ENCODE data around the gene HES5. TPM values are rescaled to one million over a fixed set of nuclear protein-coding genes. Genes with fewer than 3 reads are reported as not detected.

HES5 gene
- total and polyA plus RNA-seq, 10 of the 15 experiments (the other 5 are each of a cell fraction or from before 2014, with no cell fraction given) = 0.12 to 0.15 TPM; not detected in 8

DNA sequence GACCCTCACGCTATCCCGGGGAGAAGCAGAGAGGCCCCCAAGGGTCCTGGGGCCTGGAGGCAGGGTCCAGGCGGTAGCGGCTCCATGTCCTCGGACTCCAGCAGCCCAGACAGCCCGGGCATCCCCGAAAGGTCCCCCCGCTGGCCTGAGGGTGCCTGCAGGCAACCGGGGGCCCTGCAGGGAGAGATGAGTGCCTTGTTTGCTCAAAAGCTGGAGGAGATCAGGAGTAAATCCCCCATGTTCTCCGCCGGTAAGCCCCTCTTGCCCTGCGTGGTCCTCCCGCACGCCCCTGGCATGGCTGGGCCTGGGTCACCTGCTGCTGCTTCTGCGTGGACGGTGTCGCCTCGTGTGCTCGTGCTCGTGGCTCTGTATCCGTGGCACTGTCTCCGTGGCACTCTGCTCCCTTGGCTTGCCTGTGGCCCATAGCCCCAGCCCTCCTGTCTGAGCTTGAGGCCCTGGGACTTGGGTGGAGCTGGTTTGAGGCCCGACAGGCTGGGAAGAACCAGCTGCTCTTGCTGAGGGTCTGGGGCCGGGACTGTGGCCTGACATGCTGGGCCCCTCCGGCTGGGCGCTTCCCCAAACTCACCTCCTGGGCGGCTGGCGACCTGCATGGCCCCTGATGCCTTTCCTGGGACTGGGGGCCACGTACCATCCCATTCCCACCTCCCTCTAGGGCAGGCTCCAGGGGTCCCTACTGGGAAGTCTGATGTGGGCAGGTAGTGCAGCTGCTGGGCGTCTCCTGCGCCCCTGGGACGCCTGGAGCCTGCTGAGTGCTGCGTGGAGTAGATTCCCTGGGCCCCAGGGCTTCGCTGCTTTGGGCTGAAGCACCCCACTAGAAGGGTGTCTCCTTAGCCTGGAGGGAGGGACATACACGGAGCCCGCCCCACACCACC is 27.2 kb downstream of the HES5 start:
- DNase-seq (ENCODE audit: low read depth, low spot score) = no peak
- H3K4me2 ChIP-seq (ENCODE audit: control insufficient read depth, insufficient read depth) = no peak overlapping the region
- H4K20me1 ChIP-seq (ENCODE audit: control insufficient read depth, insufficient read depth) = no peaks in the 10 kb centered on the region; the same call in 1 of the 2 replicates
- H3K36me3 ChIP-seq (ENCODE audit: control insufficient read depth in 2 of 2, insufficient read depth in 2 of 2, low read length in 1 of 2) = peaks cover 0 to 6% of the 10 kb centered on the region in 2 experiments; a peak in 2 of 4 replicates
- ChIA-PET POLR2A (no interaction called here), RAD21 (ENCODE audit: unreplicated experiment) (no interaction called here), CTCF (no interaction called here), SMC1A (ENCODE audit: uncharacterized antibody, unreplicated experiment) (no interaction called here)
- no peak overlapping the region for H3K27ac ChIP-seq (ENCODE audit: control insufficient read depth, insufficient read depth)
- no peaks in the 10 kb centered on the region for H3K27me3 ChIP-seq (replicated peaks in 1 of 2; ENCODE audit: control insufficient read depth in 2 of 2, insufficient read depth in 2 of 2, low read length in 1 of 2)
- intact Hi-C loops (cut with micrococcal nuclease; ENCODE audit: unreplicated experiment) = no loop called here
- H3K4me3 ChIP-seq = no peak overlapping the region
- WGBS (ENCODE audit: insufficient coverage, insufficient replicate concordance, low lambda C conversion rate, missing lambda C conversion rate) = 65% methylated on average over 36 of the region's 36 CpGs
- ATAC-seq = no peak
- in situ Hi-C loops (cut with MboI) = no loop called here
- H2AFZ ChIP-seq (ENCODE audit: control insufficient read depth, low read depth, low read length) = no peak overlapping the region
- no TSS peak for BruUV-seq (replicated peaks)
- H3K9me3 ChIP-seq (replicated peaks; ENCODE audit: control insufficient read depth, insufficient read depth, low read length) = no peaks in the 10 kb centered on the region
- no peak overlapping the region for H3K9ac ChIP-seq (ENCODE audit: control insufficient read depth, insufficient read depth, low read length)
- H3K4me1 ChIP-seq (ENCODE audit: control insufficient read depth, insufficient read depth, low read length) = no peaks in the 10 kb centered on the region
- no peaks in the 10 kb centered on the region for H3K79me2 ChIP-seq (ENCODE audit: control insufficient read depth, insufficient read depth, low read length)
- FAIRE-seq = no peak
- TF ChIP-seq NBN (IDR thresholded peaks at IDR 0.05) (no peak), POU2F2 (IDR thresholded peaks at IDR 0.05; ENCODE audit: borderline replicate concordance, low read depth, low read length) (no peak), TARDBP (IDR thresholded peaks at IDR 0.05; ENCODE audit: borderline replicate concordance) (no peak), POLR2AphosphoS2 (IDR thresholded peaks at IDR 0.05; ENCODE audit: low read depth, low read length) (no peak), SMAD1 (IDR thresholded peaks at IDR 0.05; ENCODE audit: low read depth, partially characterized antibody) (no peak), CEBPB (IDR thresholded peaks at IDR 0.05; ENCODE audit: borderline replicate concordance in 1 of 2, low read depth in 2 of 2, low read length in 2 of 2) (no peak), ZNF24 (IDR thresholded peaks at IDR 0.05) (no peak), ATF7 (IDR thresholded peaks at IDR 0.05; ENCODE audit: low read depth) (no peak), KAT2A (conservative IDR thresholded peaks at IDR 0.05; ENCODE audit: control insufficient read depth, low read depth, low read length) (no peak), PML (IDR thresholded peaks at IDR 0.05; ENCODE audit: low read length) (no peak), RCOR1 (conservative IDR thresholded peaks at IDR 0.05; ENCODE audit: low read depth, low read length) (no peak), TCF7 (IDR thresholded peaks at IDR 0.05; ENCODE audit: borderline replicate concordance) (no peak), ZNF384 (IDR thresholded peaks at IDR 0.05; ENCODE audit: borderline replicate concordance, low read depth, low read length) (no peak), GABPA (IDR thresholded peaks at IDR 0.05; ENCODE audit: low read depth) (no peak)
- TF ChIP-seq, protein P1, sequence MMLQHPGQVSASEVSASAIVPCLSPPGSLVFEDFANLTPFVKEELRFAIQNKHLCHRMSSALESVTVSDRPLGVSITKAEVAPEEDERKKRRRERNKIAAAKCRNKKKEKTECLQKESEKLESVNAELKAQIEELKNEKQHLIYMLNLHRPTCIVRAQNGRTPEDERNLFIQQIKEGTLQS (IDR thresholded peaks at IDR 0.05; ENCODE audit: borderline replicate concordance, extremely low read depth, low read depth, low read length) = no peak
- TF ChIP-seq, protein P2, sequence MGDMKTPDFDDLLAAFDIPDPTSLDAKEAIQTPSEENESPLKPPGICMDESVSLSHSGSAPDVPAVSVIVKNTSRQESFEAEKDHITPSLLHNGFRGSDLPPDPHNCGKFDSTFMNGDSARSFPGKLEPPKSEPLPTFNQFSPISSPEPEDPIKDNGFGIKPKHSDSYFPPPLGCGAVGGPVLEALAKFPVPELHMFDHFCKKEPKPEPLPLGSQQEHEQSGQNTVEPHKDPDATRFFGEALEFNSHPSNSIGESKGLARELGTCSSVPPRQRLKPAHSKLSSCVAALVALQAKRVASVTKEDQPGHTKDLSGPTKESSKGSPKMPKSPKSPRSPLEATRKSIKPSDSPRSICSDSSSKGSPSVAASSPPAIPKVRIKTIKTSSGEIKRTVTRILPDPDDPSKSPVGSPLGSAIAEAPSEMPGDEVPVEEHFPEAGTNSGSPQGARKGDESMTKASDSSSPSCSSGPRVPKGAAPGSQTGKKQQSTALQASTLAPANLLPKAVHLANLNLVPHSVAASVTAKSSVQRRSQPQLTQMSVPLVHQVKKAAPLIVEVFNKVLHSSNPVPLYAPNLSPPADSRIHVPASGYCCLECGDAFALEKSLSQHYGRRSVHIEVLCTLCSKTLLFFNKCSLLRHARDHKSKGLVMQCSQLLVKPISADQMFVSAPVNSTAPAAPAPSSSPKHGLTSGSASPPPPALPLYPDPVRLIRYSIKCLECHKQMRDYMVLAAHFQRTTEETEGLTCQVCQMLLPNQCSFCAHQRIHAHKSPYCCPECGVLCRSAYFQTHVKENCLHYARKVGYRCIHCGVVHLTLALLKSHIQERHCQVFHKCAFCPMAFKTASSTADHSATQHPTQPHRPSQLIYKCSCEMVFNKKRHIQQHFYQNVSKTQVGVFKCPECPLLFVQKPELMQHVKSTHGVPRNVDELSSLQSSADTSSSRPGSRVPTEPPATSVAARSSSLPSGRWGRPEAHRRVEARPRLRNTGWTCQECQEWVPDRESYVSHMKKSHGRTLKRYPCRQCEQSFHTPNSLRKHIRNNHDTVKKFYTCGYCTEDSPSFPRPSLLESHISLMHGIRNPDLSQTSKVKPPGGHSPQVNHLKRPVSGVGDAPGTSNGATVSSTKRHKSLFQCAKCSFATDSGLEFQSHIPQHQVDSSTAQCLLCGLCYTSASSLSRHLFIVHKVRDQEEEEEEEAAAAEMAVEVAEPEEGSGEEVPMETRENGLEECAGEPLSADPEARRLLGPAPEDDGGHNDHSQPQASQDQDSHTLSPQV (IDR thresholded peaks at IDR 0.05) = no peak
- TF ChIP-seq, protein P3, sequence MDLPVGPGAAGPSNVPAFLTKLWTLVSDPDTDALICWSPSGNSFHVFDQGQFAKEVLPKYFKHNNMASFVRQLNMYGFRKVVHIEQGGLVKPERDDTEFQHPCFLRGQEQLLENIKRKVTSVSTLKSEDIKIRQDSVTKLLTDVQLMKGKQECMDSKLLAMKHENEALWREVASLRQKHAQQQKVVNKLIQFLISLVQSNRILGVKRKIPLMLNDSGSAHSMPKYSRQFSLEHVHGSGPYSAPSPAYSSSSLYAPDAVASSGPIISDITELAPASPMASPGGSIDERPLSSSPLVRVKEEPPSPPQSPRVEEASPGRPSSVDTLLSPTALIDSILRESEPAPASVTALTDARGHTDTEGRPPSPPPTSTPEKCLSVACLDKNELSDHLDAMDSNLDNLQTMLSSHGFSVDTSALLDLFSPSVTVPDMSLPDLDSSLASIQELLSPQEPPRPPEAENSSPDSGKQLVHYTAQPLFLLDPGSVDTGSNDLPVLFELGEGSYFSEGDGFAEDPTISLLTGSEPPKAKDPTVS (IDR thresholded peaks at IDR 0.05; ENCODE audit: low read depth, low read length) = no peak
